ENCODE results near the gene ALDH5A1. TPM values are rescaled to one million over a fixed set of nuclear protein-coding genes. Genes with fewer than 3 reads are reported as not detected.

The ALDH5A1 gene
- total RNA-seq, 1 donor from 2014 or later: 27.6 TPM

GRCh38 chr6:24492475-24492874 is 2.3 kb upstream of the ALDH5A1 start:
- TF ChIP-seq CTCF (IDR thresholded peaks at IDR 0.05; ENCODE audit: borderline replicate concordance): no peak
- intact Hi-C loops (cut with micrococcal nuclease): no loop called here
- Histone ChIP-seq H3K27ac (replicated peaks) (no peak overlapping the region), H3K9me3 (replicated peaks) (peaks cover 4% of the 10 kb centered on the region), H3K4me1 (peaks cover 38% of the 10 kb centered on the region), H3K4me3 (no peak overlapping the region), H3K36me3 (peaks cover 5% of the 10 kb centered on the region), H3K27me3 (ENCODE audit: low read depth) (no peaks in the 10 kb centered on the region)
- DNase-seq: no peak

GRCh38 chr6:24493945-24494820 is 586 bp upstream of the ALDH5A1 start:
- intact Hi-C loops (cut with micrococcal nuclease): no loop called here
- Histone ChIP-seq H3K27me3 (ENCODE audit: low read depth) (no peaks in the 10 kb centered on the region), H3K36me3 (peaks cover 5% of the 10 kb centered on the region), H3K9me3 (replicated peaks) (peaks cover 4% of the 10 kb centered on the region), H3K4me1 (peaks cover 38% of the 10 kb centered on the region), H3K4me3 (peak overlapping the region; percentile 84), H3K27ac (replicated peaks) (peak overlapping the region; percentile 91)
- DNase-seq: no peak
- no peak for TF ChIP-seq CTCF (IDR thresholded peaks at IDR 0.05; ENCODE audit: borderline replicate concordance)

GRCh38 chr6:24497254-24497970 is 2.6 kb downstream of the ALDH5A1 start:
- no peak overlapping the region for H3K27ac ChIP-seq (replicated peaks)
- peaks cover 4% of the 10 kb centered on the region for H3K9me3 ChIP-seq (replicated peaks)
- H3K27me3 ChIP-seq (ENCODE audit: low read depth): no peaks in the 10 kb centered on the region
- H3K4me3 ChIP-seq: no peak overlapping the region
- intact Hi-C loops (cut with micrococcal nuclease): no loop called here
- no peak for TF ChIP-seq CTCF (IDR thresholded peaks at IDR 0.05; ENCODE audit: borderline replicate concordance)
- H3K36me3 ChIP-seq: peaks cover 5% of the 10 kb centered on the region
- peaks cover 25% of the 10 kb centered on the region for H3K4me1 ChIP-seq
- DNase-seq: no peak

GRCh38 chr6:24500683-24501082 is 5.9 kb downstream of the ALDH5A1 start:
- intact Hi-C loops (cut with micrococcal nuclease): no loop called here
- TF ChIP-seq CTCF (IDR thresholded peaks at IDR 0.05; ENCODE audit: borderline replicate concordance): no peak
- peaks cover 8% of the 10 kb centered on the region for H3K4me1 ChIP-seq
- H3K9me3 ChIP-seq (replicated peaks): peaks cover 4% of the 10 kb centered on the region
- H3K27me3 ChIP-seq (ENCODE audit: low read depth): no peaks in the 10 kb centered on the region
- H3K27ac ChIP-seq (replicated peaks): no peak overlapping the region
- DNase-seq: no peak
- peaks cover 25% of the 10 kb centered on the region for H3K36me3 ChIP-seq
- no peak overlapping the region for H3K4me3 ChIP-seq

- Histone ChIP-seq H3K27me3 (ENCODE audit: low read depth) (no peaks in the 10 kb centered on the region), H3K27ac (replicated peaks) (no peak overlapping the region), H3K36me3 (peaks cover 28% of the 10 kb centered on the region), H3K9me3 (replicated peaks) (peaks cover 4% of the 10 kb centered on the region), H3K4me1 (peaks cover under 1% of the 10 kb centered on the region), H3K4me3 (no peak overlapping the region)
- DNase-seq: no peak
- TF ChIP-seq CTCF (IDR thresholded peaks at IDR 0.05; ENCODE audit: borderline replicate concordance): no peak
- intact Hi-C loops (cut with micrococcal nuclease): no loop called here
Observed at GRCh38 chr6:24501374-24501773, 6.6 kb downstream of the ALDH5A1 start.
